ENCODE results near the gene ACAD10.

The ACAD10 gene

DNA sequence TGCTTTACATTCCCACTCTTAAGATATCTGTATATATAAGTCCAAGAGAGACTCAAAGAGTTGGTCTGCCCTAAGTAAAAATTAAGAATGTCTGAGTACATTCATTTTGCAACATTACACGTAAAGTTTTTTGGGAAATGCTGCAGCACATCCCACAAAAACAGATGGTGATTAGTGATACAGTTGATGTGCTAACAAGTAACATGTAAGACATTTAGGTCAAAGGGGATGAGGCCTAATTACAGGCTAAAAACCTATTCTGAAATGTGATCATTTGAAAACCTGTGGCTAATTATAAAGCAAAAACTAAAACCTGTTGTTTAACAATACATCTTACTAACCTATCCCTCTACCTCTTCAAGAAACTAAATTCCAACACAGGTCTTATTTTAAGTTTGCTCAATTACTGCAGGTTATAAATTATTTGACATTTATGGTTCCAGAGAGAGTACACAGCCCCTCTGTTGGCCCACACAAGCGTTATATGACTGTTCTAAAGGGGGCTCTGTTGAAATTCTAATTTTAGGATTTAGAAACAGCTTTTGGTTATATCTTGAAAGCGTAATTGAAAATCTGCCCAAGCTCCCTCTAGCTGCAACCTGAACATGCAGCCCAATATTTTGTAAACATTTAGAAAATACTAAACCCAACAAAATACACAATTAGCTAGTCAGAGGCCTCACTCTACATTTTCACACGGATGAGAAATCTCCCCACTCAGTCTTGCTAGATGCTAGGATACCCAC lies 43.0 kb upstream of the ACAD10 start:
- TF ChIP-seq EGR1 (IDR thresholded peaks at IDR 0.05) = no peak
- no peak for TF ChIP-seq NFIC (IDR thresholded peaks at IDR 0.05)
- no peak for TF ChIP-seq YY1 (IDR thresholded peaks at IDR 0.05; ENCODE audit: low read depth)
- TF ChIP-seq TAF1 (IDR thresholded peaks at IDR 0.05; ENCODE audit: low read depth) = no peak
- TF ChIP-seq ZBTB7A (IDR thresholded peaks at IDR 0.05; ENCODE audit: low read depth) = no peak
- no peak for TF ChIP-seq TCF12 (IDR thresholded peaks at IDR 0.05; ENCODE audit: low read depth)
- no peak for TF ChIP-seq CREB1 (IDR thresholded peaks at IDR 0.05; ENCODE audit: low read depth)
- TF ChIP-seq CEBPB (IDR thresholded peaks at IDR 0.05) = no peak
- TF ChIP-seq, protein P1, sequence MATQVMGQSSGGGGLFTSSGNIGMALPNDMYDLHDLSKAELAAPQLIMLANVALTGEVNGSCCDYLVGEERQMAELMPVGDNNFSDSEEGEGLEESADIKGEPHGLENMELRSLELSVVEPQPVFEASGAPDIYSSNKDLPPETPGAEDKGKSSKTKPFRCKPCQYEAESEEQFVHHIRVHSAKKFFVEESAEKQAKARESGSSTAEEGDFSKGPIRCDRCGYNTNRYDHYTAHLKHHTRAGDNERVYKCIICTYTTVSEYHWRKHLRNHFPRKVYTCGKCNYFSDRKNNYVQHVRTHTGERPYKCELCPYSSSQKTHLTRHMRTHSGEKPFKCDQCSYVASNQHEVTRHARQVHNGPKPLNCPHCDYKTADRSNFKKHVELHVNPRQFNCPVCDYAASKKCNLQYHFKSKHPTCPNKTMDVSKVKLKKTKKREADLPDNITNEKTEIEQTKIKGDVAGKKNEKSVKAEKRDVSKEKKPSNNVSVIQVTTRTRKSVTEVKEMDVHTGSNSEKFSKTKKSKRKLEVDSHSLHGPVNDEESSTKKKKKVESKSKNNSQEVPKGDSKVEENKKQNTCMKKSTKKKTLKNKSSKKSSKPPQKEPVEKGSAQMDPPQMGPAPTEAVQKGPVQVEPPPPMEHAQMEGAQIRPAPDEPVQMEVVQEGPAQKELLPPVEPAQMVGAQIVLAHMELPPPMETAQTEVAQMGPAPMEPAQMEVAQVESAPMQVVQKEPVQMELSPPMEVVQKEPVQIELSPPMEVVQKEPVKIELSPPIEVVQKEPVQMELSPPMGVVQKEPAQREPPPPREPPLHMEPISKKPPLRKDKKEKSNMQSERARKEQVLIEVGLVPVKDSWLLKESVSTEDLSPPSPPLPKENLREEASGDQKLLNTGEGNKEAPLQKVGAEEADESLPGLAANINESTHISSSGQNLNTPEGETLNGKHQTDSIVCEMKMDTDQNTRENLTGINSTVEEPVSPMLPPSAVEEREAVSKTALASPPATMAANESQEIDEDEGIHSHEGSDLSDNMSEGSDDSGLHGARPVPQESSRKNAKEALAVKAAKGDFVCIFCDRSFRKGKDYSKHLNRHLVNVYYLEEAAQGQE (IDR thresholded peaks at IDR 0.05; ENCODE audit: low read depth) = no peak
- TF ChIP-seq TEAD4 (IDR thresholded peaks at IDR 0.05) = no peak
- TF ChIP-seq, protein P2, sequence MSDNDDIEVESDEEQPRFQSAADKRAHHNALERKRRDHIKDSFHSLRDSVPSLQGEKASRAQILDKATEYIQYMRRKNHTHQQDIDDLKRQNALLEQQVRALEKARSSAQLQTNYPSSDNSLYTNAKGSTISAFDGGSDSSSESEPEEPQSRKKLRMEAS (IDR thresholded peaks at IDR 0.05) = no peak
- no peak for TF ChIP-seq RAD21 (IDR thresholded peaks at IDR 0.05; ENCODE audit: low read depth)
- no peak for TF ChIP-seq FOXM1 (IDR thresholded peaks at IDR 0.05; ENCODE audit: borderline replicate concordance, low read depth)
- TF ChIP-seq, protein P3, sequence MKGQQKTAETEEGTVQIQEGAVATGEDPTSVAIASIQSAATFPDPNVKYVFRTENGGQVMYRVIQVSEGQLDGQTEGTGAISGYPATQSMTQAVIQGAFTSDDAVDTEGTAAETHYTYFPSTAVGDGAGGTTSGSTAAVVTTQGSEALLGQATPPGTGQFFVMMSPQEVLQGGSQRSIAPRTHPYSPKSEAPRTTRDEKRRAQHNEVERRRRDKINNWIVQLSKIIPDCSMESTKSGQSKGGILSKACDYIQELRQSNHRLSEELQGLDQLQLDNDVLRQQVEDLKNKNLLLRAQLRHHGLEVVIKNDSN (IDR thresholded peaks at IDR 0.05) = no peak
- TF ChIP-seq EP300 (IDR thresholded peaks at IDR 0.05; ENCODE audit: borderline replicate concordance) = no peak

GRCh38 chr12:111643427-111643826 lies 42.4 kb upstream of the ACAD10 start:
- TF ChIP-seq EP300 (IDR thresholded peaks at IDR 0.05; ENCODE audit: borderline replicate concordance) = no peak
- no peak for TF ChIP-seq FOXM1 (IDR thresholded peaks at IDR 0.05; ENCODE audit: borderline replicate concordance, low read depth)
- TF ChIP-seq, protein P1 (IDR thresholded peaks at IDR 0.05; ENCODE audit: low read depth) = no peak
- no peak for TF ChIP-seq ZBTB7A (IDR thresholded peaks at IDR 0.05; ENCODE audit: low read depth)
- no peak for TF ChIP-seq TCF12 (IDR thresholded peaks at IDR 0.05; ENCODE audit: low read depth)
- TF ChIP-seq CEBPB (IDR thresholded peaks at IDR 0.05) = no peak
- TF ChIP-seq, protein P2 (IDR thresholded peaks at IDR 0.05) = no peak

- TF ChIP-seq TEAD4 (IDR thresholded peaks at IDR 0.05) (no peak), RAD21 (IDR thresholded peaks at IDR 0.05; ENCODE audit: low read depth) (no peak), TCF12 (IDR thresholded peaks at IDR 0.05; ENCODE audit: low read depth) (no peak), YY1 (IDR thresholded peaks at IDR 0.05; ENCODE audit: low read depth) (no peak), EGR1 (IDR thresholded peaks at IDR 0.05) (no peak), CEBPB (IDR thresholded peaks at IDR 0.05) (no peak), CREB1 (IDR thresholded peaks at IDR 0.05; ENCODE audit: low read depth) (no peak), TAF1 (IDR thresholded peaks at IDR 0.05; ENCODE audit: low read depth) (no peak)
- TF ChIP-seq, protein P3 (IDR thresholded peaks at IDR 0.05) = no peak
- TF ChIP-seq, protein P1 (IDR thresholded peaks at IDR 0.05; ENCODE audit: low read depth) = no peak
- TF ChIP-seq, protein P2 (IDR thresholded peaks at IDR 0.05) = no peak
Measured at GRCh38 chr12:111645433-111645832, 40.4 kb upstream of the ACAD10 start.

DNA sequence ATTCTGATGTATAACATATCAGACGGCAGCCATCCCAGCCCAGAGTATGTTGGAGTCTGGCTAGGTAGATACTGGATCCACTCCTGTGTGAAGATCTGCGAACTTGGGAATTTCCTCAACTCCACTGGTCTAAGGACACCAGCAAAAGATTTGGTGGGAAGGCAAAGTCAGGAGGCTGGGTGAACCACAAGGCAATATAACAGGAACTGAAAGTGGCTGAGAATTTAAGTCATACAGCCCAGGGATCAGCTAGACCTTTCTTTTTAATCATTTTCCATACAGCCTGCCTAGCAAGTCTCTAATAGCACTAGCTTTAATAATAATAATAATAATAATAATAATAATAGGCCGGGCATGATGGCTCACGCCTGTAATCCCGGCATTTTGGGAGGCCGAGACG lies 34.9 kb upstream of the ACAD10 start:
- TF ChIP-seq NFIC (IDR thresholded peaks at IDR 0.05) (no peak), CEBPB (IDR thresholded peaks at IDR 0.05) (no peak), RAD21 (IDR thresholded peaks at IDR 0.05; ENCODE audit: low read depth) (no peak), TEAD4 (IDR thresholded peaks at IDR 0.05) (no peak), EGR1 (IDR thresholded peaks at IDR 0.05) (no peak), ZBTB7A (IDR thresholded peaks at IDR 0.05; ENCODE audit: low read depth) (no peak), TCF12 (IDR thresholded peaks at IDR 0.05; ENCODE audit: low read depth) (no peak)
- TF ChIP-seq, protein P3 (IDR thresholded peaks at IDR 0.05) = no peak
- TF ChIP-seq, protein P1 (IDR thresholded peaks at IDR 0.05; ENCODE audit: low read depth) = no peak
